ENCODE data around the gene ADCY9.

Gene ADCY9

GRCh38 chr16:4025428-4025827, 90.8 kb downstream of the ADCY9 start:
- DNase-seq: no peak

- no peak for DNase-seq
Measured at GRCh38 chr16:4021916-4022315, 94.3 kb downstream of the ADCY9 start.

- DNase-seq: no peak
Measured at GRCh38 chr16:4021070-4021779, 95.0 kb downstream of the ADCY9 start.

- no peak for DNase-seq
Measured at GRCh38 chr16:4019371-4019791, 96.9 kb downstream of the ADCY9 start.

GRCh38 chr16:4018391-4018790, 97.9 kb downstream of the ADCY9 start:
- no peak for DNase-seq

- DNase-seq: no peak
Measured at GRCh38 chr16:4017807-4018206, 98.4 kb downstream of the ADCY9 start.

GRCh38 chr16:4016658-4017057, 99.6 kb downstream of the ADCY9 start:
- DNase-seq: no peak

- no peak for DNase-seq
Measured at GRCh38 chr16:4016005-4016352, 100.3 kb downstream of the ADCY9 start.

- DNase-seq: no peak
Measured at GRCh38 chr16:4015275-4016004, 100.8 kb downstream of the ADCY9 start.

- no peak for DNase-seq
Measured at GRCh38 chr16:4011940-4012629, 104.2 kb downstream of the ADCY9 start.

- no peak for DNase-seq
Measured at GRCh38 chr16:4011225-4011939, 104.9 kb downstream of the ADCY9 start.

GRCh38 chr16:4010225-4011158, 105.8 kb downstream of the ADCY9 start:
- DNase-seq: no peak

GRCh38 chr16:4009177-4009576, 107.1 kb downstream of the ADCY9 start:
- DNase-seq: no peak

- no peak for DNase-seq
Measured at GRCh38 chr16:4008116-4008515, 108.1 kb downstream of the ADCY9 start.

- no peak for DNase-seq
Measured at GRCh38 chr16:4006397-4006999, 109.7 kb downstream of the ADCY9 start.

- no peak for DNase-seq
Measured at GRCh38 chr16:4005731-4006130, 110.5 kb downstream of the ADCY9 start.

- no peak for DNase-seq
Measured at GRCh38 chr16:4005281-4005680, 111.0 kb downstream of the ADCY9 start.

- no peak for DNase-seq
Measured at GRCh38 chr16:4004206-4004605, 112.0 kb downstream of the ADCY9 start.

GRCh38 chr16:4003576-4003975, 112.7 kb downstream of the ADCY9 start:
- DNase-seq: no peak

- DNase-seq: no peak
Measured at GRCh38 chr16:4003166-4003565, 113.1 kb downstream of the ADCY9 start.

GRCh38 chr16:4002121-4002520, 114.1 kb downstream of the ADCY9 start:
- DNase-seq: no peak
